Measurements from ENCODE around the gene MEF2C. TPM values are rescaled to one million over a fixed set of nuclear protein-coding genes. Genes with fewer than 3 reads are reported as not detected.
"Not testable (repeated sequence)": the region's sequence is repeated elsewhere in the genome, so short reads cannot be mapped to it uniquely, and the experiment has no call there.

Gene MEF2C
- total RNA-seq, 2 donors from 2014 or later, result 0.64 to 0.86 TPM

DNA sequence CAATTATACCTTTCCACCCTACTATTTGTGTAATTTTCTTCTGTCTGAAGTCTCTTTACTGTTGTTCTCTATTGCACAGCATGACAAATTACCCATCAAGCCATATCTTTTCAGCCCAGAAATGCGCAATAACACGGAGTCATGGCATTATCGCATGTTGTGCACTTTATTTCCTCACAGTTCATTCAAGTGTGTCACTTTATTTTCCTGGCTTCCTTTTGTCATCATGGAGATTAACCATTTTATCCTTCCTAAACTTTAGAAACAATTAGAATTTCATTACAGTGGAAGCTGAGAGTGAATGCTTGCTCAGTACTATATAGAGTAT lies 41.3 kb upstream of the MEF2C start:
- Mint-ChIP-seq H3K4me1 (no peaks in the 10 kb centered on the region), H3K27ac (no peak overlapping the region), H3K9me3 (no peaks in the 10 kb centered on the region), H3K4me3 (no peak overlapping the region), H3K36me3 (ENCODE audit: low read depth) (no peaks in the 10 kb centered on the region), H3K27me3 (ENCODE audit: insufficient read depth) (no peaks in the 10 kb centered on the region)
- no peak for TF ChIP-seq CTCF (conservative IDR thresholded peaks at IDR 0.05)
- Histone ChIP-seq H3K27ac (ENCODE audit: low read depth, low read length) (no peak overlapping the region), H3K4me3 (ENCODE audit: low read length) (no peak overlapping the region), H3K4me1 (ENCODE audit: control insufficient read depth, insufficient read depth, low read length) (no peaks in the 10 kb centered on the region), H3K9ac (ENCODE audit: extremely low read depth, low read length, poor library complexity, severe bottlenecking) (no peak overlapping the region), H3K9me3 (ENCODE audit: control insufficient read depth, low read length) (no peaks in the 10 kb centered on the region), H3K36me3 (ENCODE audit: control insufficient read depth, insufficient read depth, low read length) (no peaks in the 10 kb centered on the region), H3K27me3 (ENCODE audit: control insufficient read depth, insufficient read depth, low read length, poor library complexity, severe bottlenecking) (no peaks in the 10 kb centered on the region)
- no peak for DNase-seq
- WGBS, 2 experiments (ENCODE audit: insufficient coverage in 1 of 2, insufficient read length in 1 of 2), result 93 to 96% methylated on average over 3 of the region's 3 CpGs

GRCh38 chr5:88923623-88924329 lies 40.8 kb upstream of the MEF2C start:
- Histone ChIP-seq H3K4me3 (ENCODE audit: low read length) (no peak overlapping the region), H3K9ac (ENCODE audit: extremely low read depth, low read length, poor library complexity, severe bottlenecking) (no peak overlapping the region), H3K9me3 (ENCODE audit: control insufficient read depth, low read length) (no peaks in the 10 kb centered on the region), H3K27ac (ENCODE audit: low read depth, low read length) (no peak overlapping the region), H3K4me1 (ENCODE audit: control insufficient read depth, insufficient read depth, low read length) (no peaks in the 10 kb centered on the region), H3K27me3 (ENCODE audit: control insufficient read depth, insufficient read depth, low read length, poor library complexity, severe bottlenecking) (no peaks in the 10 kb centered on the region), H3K36me3 (ENCODE audit: control insufficient read depth, insufficient read depth, low read length) (no peaks in the 10 kb centered on the region)
- WGBS, 2 experiments (ENCODE audit: insufficient coverage in 1 of 2, insufficient read length in 1 of 2), result 94 to 95% methylated on average over 11 to 15 of the region's 15 CpGs
- Mint-ChIP-seq H3K36me3 (ENCODE audit: low read depth) (no peaks in the 10 kb centered on the region), H3K4me3 (no peak overlapping the region), H3K9me3 (no peaks in the 10 kb centered on the region), H3K4me1 (no peaks in the 10 kb centered on the region), H3K27me3 (ENCODE audit: insufficient read depth) (no peaks in the 10 kb centered on the region), H3K27ac (no peak overlapping the region)
- no peak for DNase-seq
- no peak for TF ChIP-seq CTCF (conservative IDR thresholded peaks at IDR 0.05)

DNA sequence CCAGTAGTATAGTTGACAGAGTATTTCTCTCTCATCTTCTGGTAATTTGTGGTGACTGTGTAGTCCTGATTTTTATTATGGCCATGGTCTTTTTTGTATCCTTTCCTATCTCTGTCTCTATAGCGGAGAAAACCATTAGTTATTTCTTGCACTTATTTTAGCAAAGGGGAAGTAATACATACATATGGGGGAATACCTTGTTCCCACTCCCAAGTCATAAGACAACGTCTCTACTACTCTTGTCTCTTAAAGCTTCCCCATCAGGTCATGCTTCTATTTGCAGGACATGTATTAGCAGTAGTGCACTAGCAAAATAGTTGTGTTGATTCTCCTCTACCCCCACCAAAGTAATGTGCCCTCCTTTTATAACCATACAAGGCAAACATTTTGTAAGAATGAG lies 29.8 kb upstream of the MEF2C start:
- H3K27ac ChIP-seq (ENCODE audit: low read depth, low read length); H3K4me3 ChIP-seq (ENCODE audit: low read length); H3K4me1 Mint-ChIP-seq; H3K9ac ChIP-seq (ENCODE audit: extremely low read depth, low read length, poor library complexity, severe bottlenecking); H3K9me3 Mint-ChIP-seq; H3K27ac Mint-ChIP-seq; H3K36me3 Mint-ChIP-seq (ENCODE audit: low read depth); H3K36me3 ChIP-seq (ENCODE audit: control insufficient read depth, insufficient read depth, low read length); H3K4me3 Mint-ChIP-seq; DNase-seq; H3K27me3 Mint-ChIP-seq (ENCODE audit: insufficient read depth); H3K4me1 ChIP-seq (ENCODE audit: control insufficient read depth, insufficient read depth, low read length); H3K9me3 ChIP-seq (ENCODE audit: control insufficient read depth, low read length); H3K27me3 ChIP-seq (ENCODE audit: control insufficient read depth, insufficient read depth, low read length, poor library complexity, severe bottlenecking): not testable (repeated sequence)
- 100% methylated on average over 1 of the region's 2 CpGs; no CpG with 5 or more reads in 1 of the 2 experiments for WGBS, 2 experiments (ENCODE audit: insufficient coverage in 1 of 2, insufficient read length in 1 of 2)

DNA sequence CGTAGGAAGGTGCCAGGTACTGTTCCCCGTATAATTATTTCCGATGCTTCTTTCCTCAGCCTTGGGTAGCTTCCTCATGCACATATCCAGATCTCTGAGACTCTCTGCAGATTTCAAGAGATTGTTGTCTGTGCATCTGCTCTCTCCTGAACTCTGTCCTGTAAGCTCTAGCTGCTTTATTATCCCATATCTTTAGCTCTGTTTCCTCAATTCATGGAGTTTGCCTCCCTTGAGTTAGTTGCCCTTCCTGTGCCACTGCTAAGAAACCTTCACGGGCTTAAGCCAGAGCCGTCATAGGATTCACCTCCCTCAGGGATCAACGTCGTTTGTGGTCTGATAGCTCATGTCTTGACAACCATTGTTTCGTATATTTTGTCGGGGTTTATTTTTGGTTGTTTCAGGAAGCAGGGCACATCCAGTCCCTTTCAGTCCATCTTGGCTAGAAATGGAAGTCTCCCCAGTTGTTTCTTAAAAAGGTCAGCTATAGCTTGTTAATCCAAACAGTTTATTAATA lies 28.1 kb upstream of the MEF2C start:
- not testable (repeated sequence) for H3K36me3 Mint-ChIP-seq (ENCODE audit: low read depth); H3K9me3 Mint-ChIP-seq; H3K27me3 Mint-ChIP-seq (ENCODE audit: insufficient read depth); DNase-seq; H3K4me1 Mint-ChIP-seq; H3K36me3 ChIP-seq (ENCODE audit: control insufficient read depth, insufficient read depth, low read length); H3K27me3 ChIP-seq (ENCODE audit: control insufficient read depth, insufficient read depth, low read length, poor library complexity, severe bottlenecking); H3K27ac ChIP-seq (ENCODE audit: low read depth, low read length); H3K9me3 ChIP-seq (ENCODE audit: control insufficient read depth, low read length); H3K4me1 ChIP-seq (ENCODE audit: control insufficient read depth, insufficient read depth, low read length); H3K4me3 ChIP-seq (ENCODE audit: low read length); H3K4me3 Mint-ChIP-seq; H3K9ac ChIP-seq (ENCODE audit: extremely low read depth, low read length, poor library complexity, severe bottlenecking); H3K27ac Mint-ChIP-seq
- WGBS, 2 experiments (ENCODE audit: insufficient coverage in 1 of 2, insufficient read length in 1 of 2), result 90 to 92% methylated on average over 3 to 8 of the region's 9 CpGs

DNA sequence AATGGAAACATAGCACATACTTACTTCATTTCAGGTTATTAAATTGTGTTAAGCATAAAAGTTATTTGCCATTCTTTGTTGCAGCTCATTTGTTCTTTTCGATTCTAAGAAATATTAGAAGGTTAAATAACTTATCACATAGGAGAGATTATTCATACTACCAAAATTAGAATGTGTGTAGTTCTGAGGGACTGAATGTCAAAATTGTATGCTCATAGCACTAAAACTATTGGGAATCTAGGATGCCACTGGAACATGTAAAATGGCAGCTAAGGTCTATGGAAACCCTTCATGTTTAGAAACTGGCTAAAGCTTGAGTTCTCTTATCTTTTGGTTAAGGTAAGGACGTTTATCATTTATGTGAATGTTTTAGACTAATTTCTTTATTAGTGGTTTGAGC lies 21.5 kb upstream of the MEF2C start:
- DNase-seq; H3K27ac ChIP-seq (ENCODE audit: low read depth, low read length); H3K4me1 Mint-ChIP-seq; H3K9me3 Mint-ChIP-seq; H3K4me3 Mint-ChIP-seq; H3K9me3 ChIP-seq (ENCODE audit: control insufficient read depth, low read length); H3K27me3 Mint-ChIP-seq (ENCODE audit: insufficient read depth); H3K36me3 Mint-ChIP-seq (ENCODE audit: low read depth); H3K9ac ChIP-seq (ENCODE audit: extremely low read depth, low read length, poor library complexity, severe bottlenecking); H3K4me1 ChIP-seq (ENCODE audit: control insufficient read depth, insufficient read depth, low read length); H3K27me3 ChIP-seq (ENCODE audit: control insufficient read depth, insufficient read depth, low read length, poor library complexity, severe bottlenecking); H3K4me3 ChIP-seq (ENCODE audit: low read length); H3K36me3 ChIP-seq (ENCODE audit: control insufficient read depth, insufficient read depth, low read length); H3K27ac Mint-ChIP-seq: not testable (repeated sequence)
- WGBS, 2 experiments (ENCODE audit: insufficient coverage in 1 of 2, insufficient read length in 1 of 2), result 92% methylated on average over 1 of the region's 2 CpGs; no CpG with 5 or more reads in 1 of the 2 experiments

- H3K4me3 Mint-ChIP-seq; H3K27me3 ChIP-seq (ENCODE audit: control insufficient read depth, insufficient read depth, low read length, poor library complexity, severe bottlenecking): not testable (repeated sequence)
These were observed 21.0 kb upstream of the MEF2C start for GRCh38 chr5:88903966-88904365.

More at GRCh38 chr5:88903966-88904365, 21.0 kb upstream of the MEF2C start:
- H3K4me1 Mint-ChIP-seq; DNase-seq; H3K36me3 ChIP-seq (ENCODE audit: control insufficient read depth, insufficient read depth, low read length); H3K27ac Mint-ChIP-seq; H3K9me3 ChIP-seq (ENCODE audit: control insufficient read depth, low read length); H3K27ac ChIP-seq (ENCODE audit: low read depth, low read length); H3K27me3 Mint-ChIP-seq (ENCODE audit: insufficient read depth); H3K9ac ChIP-seq (ENCODE audit: extremely low read depth, low read length, poor library complexity, severe bottlenecking); H3K36me3 Mint-ChIP-seq (ENCODE audit: low read depth); H3K4me1 ChIP-seq (ENCODE audit: control insufficient read depth, insufficient read depth, low read length); H3K9me3 Mint-ChIP-seq; H3K4me3 ChIP-seq (ENCODE audit: low read length): not testable (repeated sequence)
- WGBS, 2 experiments (ENCODE audit: insufficient coverage in 1 of 2, insufficient read length in 1 of 2), result no CpG with 5 or more reads among the region's 8 CpGs
